Activated CD8-positive, alpha-beta memory T cell treated with anti-CD3 and anti-CD28 coated beads, Interleukin-2, amount 50 U/mL, for 1 hour (primary cell): ENCODE data around the gene NTF3.
"Not testable (repeated sequence)": the region's sequence is repeated elsewhere in the genome, so short reads cannot be mapped to it uniquely, and the experiment has no call there.

Experiments
- DNase-seq: peaks from one replicate; pipeline ENCODE4 v3.0.0-alpha.2; 2020; ENCODE audit errors: extremely low read depth

NTF3 gene

DNA sequence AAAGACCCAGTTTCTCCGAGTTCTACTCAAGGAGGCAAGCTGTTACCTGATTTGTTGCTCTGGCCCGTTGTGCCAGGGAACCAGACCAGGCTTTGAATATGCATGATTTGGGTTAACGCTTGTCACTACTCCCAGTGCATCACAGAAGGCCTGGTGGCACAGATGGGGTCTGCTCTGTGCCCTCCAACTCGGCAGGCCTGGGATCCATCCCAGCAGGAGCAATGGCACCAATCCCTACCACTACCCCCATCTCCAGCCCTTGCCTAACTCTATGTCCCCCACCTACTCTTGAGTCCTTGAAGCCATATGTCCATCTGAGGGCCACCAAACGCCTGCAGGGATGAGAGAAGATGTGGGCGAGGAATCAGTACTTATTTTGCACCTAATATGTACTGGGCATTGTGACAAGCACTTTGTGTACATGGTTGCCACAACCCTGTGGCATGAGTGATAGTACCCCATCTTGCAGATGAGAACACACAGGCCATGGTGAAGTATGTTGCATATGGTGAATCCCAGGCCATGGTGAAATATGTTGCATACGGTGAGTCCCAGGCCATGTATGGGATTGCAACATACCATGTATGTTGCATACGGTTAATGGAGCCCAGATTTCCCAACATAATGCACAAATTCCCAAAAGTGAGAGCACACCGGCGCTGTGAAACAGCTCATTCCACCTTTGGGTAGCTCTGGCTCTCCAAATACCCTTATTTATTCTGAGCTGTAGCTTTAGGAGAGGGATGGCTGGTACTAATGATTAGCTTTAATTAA is 102.7 kb downstream of the NTF3 start:
- DNase-seq: no peak

DNA sequence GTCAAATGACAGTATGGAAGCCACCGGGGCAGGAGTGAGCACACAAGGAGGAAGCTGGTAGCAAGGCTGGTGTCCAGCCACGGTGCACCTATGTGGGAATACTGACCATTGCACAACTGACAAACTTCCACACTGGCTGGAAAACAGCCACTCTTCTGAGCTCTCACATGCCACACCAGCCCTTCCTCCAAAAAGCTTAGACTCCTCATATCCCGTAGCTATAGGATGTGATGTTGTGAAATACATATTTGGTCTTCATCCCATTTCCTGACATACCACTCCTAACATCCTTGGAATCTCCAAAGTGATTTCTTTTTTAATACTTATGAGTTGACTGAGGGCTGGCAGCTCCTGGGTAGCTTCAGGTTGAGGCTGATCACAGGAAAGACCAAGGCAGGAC is 103.6 kb downstream of the NTF3 start:
- DNase-seq: no peak

DNA sequence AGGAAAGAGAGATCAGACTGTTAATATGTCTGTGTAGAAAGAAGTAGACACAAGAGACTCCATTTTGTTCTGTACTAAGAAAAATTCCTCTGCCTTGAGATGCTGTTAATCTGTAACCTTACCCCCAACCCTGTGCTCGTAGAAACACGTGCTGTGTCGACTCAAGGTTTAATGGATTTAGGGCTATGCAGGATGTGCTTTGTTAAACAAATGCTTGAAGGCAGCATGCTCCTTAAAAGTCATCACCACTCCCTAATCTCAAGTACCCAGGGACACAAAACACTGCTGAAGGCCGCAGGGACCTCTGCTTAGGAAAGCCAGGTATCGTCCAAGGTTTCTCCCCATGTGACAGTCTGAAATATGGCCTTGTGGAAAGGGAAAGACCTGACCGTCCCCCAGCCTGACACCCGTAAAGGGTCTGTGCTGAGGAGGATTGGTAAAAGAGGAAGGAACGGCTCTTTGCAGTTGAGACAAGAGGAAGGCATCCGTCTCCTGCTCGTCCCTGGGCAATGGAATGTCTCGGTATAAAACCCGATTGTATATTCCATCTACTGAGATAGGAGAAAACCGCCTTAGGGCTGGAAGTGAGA is 105.2 kb downstream of the NTF3 start:
- DNase-seq: not testable (repeated sequence)

DNA sequence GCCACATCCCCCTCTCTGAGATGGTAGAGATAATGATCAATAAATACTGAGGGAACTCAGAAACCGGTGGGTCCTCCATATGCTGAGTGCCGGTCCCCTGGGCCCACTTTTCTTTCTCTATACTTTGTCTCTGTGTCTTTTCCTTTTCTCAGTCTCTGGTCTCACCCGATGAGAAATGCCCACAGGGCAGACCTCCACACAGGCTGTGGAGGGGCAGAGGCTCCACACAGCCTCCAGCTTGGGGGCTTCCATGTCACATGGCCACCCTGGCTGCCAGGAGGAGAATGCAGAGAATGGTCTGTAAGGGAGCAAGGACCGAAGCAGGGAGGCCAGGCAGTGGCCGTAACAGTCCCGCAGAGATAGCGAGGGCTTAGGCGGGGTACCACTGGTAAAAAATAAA is 105.9 kb downstream of the NTF3 start:
- DNase-seq: no peak
